Loucy (cell line): ENCODE data around the gene FOXP4.

Experiments
- CTCF ChIP-seq: fragments of 200-600 bp; sonication (generic); conservative IDR thresholded peaks from 2 replicates; pipeline ENCODE4 v1.5.1; 2014; ENCODE audit warnings: mild to moderate bottlenecking, antibody characterized with exemption, low read length
- EZH2phosphoT487 ChIP-seq: fragments of 200-600 bp; IDR thresholded peaks from 2 replicates; pipeline ENCODE4 v1.6.1; 2018; ENCODE audit warnings: antibody characterized with exemption, mild to moderate bottlenecking, moderate library complexity, borderline replicate concordance

DNA sequence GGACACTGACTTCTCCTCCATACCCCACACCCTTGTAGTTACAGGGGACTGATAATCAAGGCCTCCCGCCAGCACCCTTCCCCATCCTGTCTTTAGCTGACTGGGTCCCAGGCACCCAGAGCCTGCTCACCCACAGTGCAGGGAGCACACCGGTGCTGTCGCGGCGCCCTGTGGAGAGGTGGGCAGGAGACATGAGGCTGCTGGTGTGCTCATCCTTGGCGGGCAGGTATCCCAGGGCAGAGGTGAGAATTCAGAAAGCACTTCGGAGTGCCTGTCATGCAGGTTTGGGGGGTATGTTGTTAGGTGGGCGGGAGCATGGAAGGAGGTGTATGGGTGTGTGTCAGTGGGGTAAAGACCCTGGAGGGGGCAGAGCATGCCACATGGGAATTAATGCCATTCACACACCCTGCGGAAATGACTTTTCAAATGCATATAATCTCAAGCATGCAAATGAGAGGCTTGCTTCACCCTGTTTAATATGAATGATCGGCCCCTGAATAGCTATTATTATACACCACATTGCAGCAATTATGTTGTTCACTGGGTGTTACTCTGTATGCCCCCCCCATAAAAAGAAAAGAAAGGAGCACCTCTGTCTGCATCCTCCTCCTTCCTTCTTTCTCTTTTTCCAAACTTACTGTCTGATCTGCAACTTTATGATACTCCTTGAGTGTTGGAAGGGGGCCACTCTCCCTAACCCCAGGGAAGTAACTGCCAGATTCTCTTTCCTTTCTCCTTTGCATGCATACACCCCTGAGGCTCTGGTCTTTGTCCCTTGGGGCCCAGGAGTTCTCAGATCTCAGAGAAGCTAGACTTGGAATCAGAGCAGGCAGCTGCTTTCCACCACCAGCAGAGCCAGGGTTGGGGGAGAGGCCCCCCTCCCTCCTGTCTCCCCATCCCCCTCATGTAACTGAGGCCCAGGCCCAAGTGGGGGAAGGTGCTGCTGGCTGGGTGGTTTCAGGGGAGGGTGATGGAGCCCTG, 16.0 kb downstream of the FOXP4 start:
- no peak for TF ChIP-seq CTCF
- TF ChIP-seq EZH2phosphoT487: no peak
